HCT116 (cell line): ENCODE data around the gene HMG20A.

ENCODE experiments used
- ELF1 ChIP-seq: IDR thresholded peaks from 2 replicates; pipeline ENCODE4 v1.6.1; 2012; ENCODE audit warnings: low read depth, borderline replicate concordance
- EZH2 ChIP-seq: fragments of 200-600 bp; sonication (generic); IDR thresholded peaks from 2 replicates; pipeline ENCODE4 v1.6.1; 2017; ENCODE audit warnings: antibody characterized with exemption, mixed run types
- EZH2phosphoT487 ChIP-seq: fragments of 200-600 bp; IDR thresholded peaks from 2 replicates; pipeline ENCODE4 v1.6.1; 2018; ENCODE audit warnings: antibody characterized with exemption, borderline replicate concordance
- POLR2A ChIP-seq: IDR thresholded peaks from 2 replicates; pipeline ENCODE4 v1.7.0; 2011; ENCODE audit warnings: borderline replicate concordance; ENCODE audit not compliant: insufficient read depth, insufficient read length; ENCODE audit errors: extremely low read depth
- POLR2AphosphoS5 ChIP-seq: IDR thresholded peaks from 2 replicates; pipeline ENCODE4 v1.6.1; 2011; ENCODE audit warnings: mild to moderate bottlenecking, low read depth, low read length, moderate library complexity
- RAD21 ChIP-seq: IDR thresholded peaks from 2 replicates; pipeline ENCODE4 v1.6.1; 2012; ENCODE audit warnings: low read depth, mild to moderate bottlenecking
- REST ChIP-seq: IDR thresholded peaks from 2 replicates; pipeline ENCODE4 v1.6.1; 2012; ENCODE audit warnings: low read depth
- ZFX ChIP-seq: fragments of 450-650 bp; IDR thresholded peaks from 2 replicates; pipeline ENCODE4 v1.6.1; 2017
- ZNF274 ChIP-seq: fragments of 200-500 bp; sonication (Bioruptor generic); IDR thresholded peaks from 2 replicates; pipeline ENCODE4 v1.6.1; 2014; ENCODE audit warnings: mild to moderate bottlenecking, low read depth, low read length, inconsistent platforms
- TF ChIP-seq, protein P1 (sequence below), 3 experiments: fragments of 200-600 bp in 1 of 3; sonication (generic) in 1 of 3; IDR thresholded peaks in 2 of 3; conservative IDR thresholded peaks in 1 of 3; 2 replicates each; pipeline ENCODE4 v1.5.1; 2012 to 2017; ENCODE audit warnings: low read depth in 2 of 3, low read length in 2 of 3, antibody characterized with exemption in 1 of 3, borderline replicate concordance in 1 of 3, control low read depth in 1 of 3, mild to moderate bottlenecking in 1 of 3, mixed read lengths in 1 of 3, mixed run types in 1 of 3, moderate library complexity in 1 of 3; ENCODE audit not compliant: insufficient read depth in 1 of 3
- TF ChIP-seq, protein P2 (sequence below): IDR thresholded peaks from 2 replicates; pipeline ENCODE4 v1.6.1; 2011; ENCODE audit warnings: mild to moderate bottlenecking, low read length, moderate library complexity; ENCODE audit not compliant: insufficient replicate concordance; ENCODE audit errors: extremely low read depth

- TF ChIP-seq, protein P1, sequence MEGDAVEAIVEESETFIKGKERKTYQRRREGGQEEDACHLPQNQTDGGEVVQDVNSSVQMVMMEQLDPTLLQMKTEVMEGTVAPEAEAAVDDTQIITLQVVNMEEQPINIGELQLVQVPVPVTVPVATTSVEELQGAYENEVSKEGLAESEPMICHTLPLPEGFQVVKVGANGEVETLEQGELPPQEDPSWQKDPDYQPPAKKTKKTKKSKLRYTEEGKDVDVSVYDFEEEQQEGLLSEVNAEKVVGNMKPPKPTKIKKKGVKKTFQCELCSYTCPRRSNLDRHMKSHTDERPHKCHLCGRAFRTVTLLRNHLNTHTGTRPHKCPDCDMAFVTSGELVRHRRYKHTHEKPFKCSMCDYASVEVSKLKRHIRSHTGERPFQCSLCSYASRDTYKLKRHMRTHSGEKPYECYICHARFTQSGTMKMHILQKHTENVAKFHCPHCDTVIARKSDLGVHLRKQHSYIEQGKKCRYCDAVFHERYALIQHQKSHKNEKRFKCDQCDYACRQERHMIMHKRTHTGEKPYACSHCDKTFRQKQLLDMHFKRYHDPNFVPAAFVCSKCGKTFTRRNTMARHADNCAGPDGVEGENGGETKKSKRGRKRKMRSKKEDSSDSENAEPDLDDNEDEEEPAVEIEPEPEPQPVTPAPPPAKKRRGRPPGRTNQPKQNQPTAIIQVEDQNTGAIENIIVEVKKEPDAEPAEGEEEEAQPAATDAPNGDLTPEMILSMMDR (IDR thresholded peaks at IDR 0.05 in 2 of 3, conservative IDR thresholded peaks at IDR 0.05 in 1 of 3; ENCODE audit: borderline replicate concordance in 1 of 3, insufficient read depth in 1 of 3, low read depth in 2 of 3, low read length in 2 of 3): no peak
- TF ChIP-seq RAD21 (no peak), ZNF274 (no peak), POLR2AphosphoS5 (no peak), EZH2 (no peak), ZFX (no peak), ELF1 (no peak), REST (no peak), EZH2phosphoT487 (no peak), POLR2A (no peak)
- TF ChIP-seq, protein P2, sequence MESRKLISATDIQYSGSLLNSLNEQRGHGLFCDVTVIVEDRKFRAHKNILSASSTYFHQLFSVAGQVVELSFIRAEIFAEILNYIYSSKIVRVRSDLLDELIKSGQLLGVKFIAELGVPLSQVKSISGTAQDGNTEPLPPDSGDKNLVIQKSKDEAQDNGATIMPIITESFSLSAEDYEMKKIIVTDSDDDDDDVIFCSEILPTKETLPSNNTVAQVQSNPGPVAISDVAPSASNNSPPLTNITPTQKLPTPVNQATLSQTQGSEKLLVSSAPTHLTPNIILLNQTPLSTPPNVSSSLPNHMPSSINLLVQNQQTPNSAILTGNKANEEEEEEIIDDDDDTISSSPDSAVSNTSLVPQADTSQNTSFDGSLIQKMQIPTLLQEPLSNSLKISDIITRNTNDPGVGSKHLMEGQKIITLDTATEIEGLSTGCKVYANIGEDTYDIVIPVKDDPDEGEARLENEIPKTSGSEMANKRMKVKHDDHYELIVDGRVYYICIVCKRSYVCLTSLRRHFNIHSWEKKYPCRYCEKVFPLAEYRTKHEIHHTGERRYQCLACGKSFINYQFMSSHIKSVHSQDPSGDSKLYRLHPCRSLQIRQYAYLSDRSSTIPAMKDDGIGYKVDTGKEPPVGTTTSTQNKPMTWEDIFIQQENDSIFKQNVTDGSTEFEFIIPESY: no peak
Measured at GRCh38 chr15:77414789-77415442, 5.8 kb upstream of the HMG20A start.
